Prostate gland (tissue), 2 donors: ENCODE data around the gene LGALS3.

Experiments
- POLR2AphosphoS5 ChIP-seq: sonication (generic); formaldehyde crosslinking; IDR thresholded peaks from one replicate; pipeline ENCODE4 v1.6.1; 2017; ENCODE audit warnings: antibody characterized with exemption
- TF ChIP-seq, protein P1 (sequence below), 4 experiments: fragments of 200-600 bp in 2 of 4; fragments of 450-650 bp in 2 of 4; sonication (generic) in 2 of 4; IDR thresholded peaks; 1 replicate in 3 of 4; 2 replicates in 1 of 4; pipeline ENCODE4 v1.5.1; 2016 to 2019; ENCODE audit warnings: antibody characterized with exemption in 4 of 4, mild to moderate bottlenecking in 2 of 4, moderate library complexity in 2 of 4

DNA sequence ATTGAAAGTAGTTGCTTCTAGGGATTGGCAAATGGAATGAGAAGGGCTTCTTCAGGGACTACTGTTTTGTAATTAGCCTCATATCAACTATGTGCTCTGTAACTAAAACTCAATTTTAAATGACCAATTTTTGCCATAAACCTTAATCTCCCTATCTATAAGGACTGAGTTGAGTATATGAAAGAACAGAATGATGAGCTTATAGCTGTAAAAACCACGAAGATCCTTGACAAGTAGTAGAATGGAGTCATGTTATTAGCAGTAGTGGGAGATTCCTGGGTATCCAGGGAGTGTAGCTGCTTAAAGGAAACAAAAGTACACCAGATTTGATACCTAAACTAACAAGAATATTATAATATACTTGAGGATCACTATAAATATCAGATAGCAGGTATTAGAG, 28.0 kb downstream of the LGALS3 start:
- TF ChIP-seq POLR2AphosphoS5, result no peak
- TF ChIP-seq, protein P1, sequence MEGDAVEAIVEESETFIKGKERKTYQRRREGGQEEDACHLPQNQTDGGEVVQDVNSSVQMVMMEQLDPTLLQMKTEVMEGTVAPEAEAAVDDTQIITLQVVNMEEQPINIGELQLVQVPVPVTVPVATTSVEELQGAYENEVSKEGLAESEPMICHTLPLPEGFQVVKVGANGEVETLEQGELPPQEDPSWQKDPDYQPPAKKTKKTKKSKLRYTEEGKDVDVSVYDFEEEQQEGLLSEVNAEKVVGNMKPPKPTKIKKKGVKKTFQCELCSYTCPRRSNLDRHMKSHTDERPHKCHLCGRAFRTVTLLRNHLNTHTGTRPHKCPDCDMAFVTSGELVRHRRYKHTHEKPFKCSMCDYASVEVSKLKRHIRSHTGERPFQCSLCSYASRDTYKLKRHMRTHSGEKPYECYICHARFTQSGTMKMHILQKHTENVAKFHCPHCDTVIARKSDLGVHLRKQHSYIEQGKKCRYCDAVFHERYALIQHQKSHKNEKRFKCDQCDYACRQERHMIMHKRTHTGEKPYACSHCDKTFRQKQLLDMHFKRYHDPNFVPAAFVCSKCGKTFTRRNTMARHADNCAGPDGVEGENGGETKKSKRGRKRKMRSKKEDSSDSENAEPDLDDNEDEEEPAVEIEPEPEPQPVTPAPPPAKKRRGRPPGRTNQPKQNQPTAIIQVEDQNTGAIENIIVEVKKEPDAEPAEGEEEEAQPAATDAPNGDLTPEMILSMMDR (IDR thresholded peaks at IDR 0.05), result no peak
